ENCODE measurements around the gene TENM4. TPM values are rescaled to one million over a fixed set of nuclear protein-coding genes. Genes with fewer than 3 reads are reported as not detected.

Gene TENM4
- total RNA-seq, 2 donors from 2014 or later = 68.2 to 130 TPM

DNA sequence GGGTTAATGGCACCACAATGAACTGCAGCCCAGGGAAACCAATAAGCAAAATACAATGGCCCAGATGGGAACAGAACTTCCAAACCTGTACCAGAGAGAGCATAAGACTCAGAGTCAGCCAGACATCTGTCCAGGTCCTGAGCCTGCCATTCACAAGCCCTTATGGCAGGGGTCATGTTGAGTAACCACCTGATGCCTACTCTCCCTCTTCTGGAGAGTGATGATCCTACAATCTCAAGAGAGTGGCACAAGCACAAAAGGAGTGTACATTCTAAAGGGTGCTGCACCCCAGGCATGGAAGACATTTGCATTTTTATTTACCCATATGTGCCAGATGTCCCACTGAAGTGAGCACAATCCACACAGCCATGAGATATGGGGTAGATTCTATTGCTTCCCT, 10.6 kb downstream of the TENM4 start:
- Mint-ChIP-seq H3K36me3 (ENCODE audit: low read depth) (peaks cover 3% of the 10 kb centered on the region), H3K4me3 (no peak overlapping the region), H3K4me1 (peaks cover 69% of the 10 kb centered on the region), H3K9me3 (no peaks in the 10 kb centered on the region), H3K27ac (no peak overlapping the region), H3K27me3 (ENCODE audit: insufficient read depth) (no peaks in the 10 kb centered on the region)
- Histone ChIP-seq H3K27ac (ENCODE audit: low read depth, low read length) (no peak overlapping the region), H3K36me3 (ENCODE audit: control insufficient read depth, insufficient read depth, low read length) (peaks cover 11% of the 10 kb centered on the region), H3K9ac (ENCODE audit: extremely low read depth, low read length, poor library complexity, severe bottlenecking) (no peak overlapping the region), H3K27me3 (ENCODE audit: control insufficient read depth, insufficient read depth, low read length, poor library complexity, severe bottlenecking) (no peaks in the 10 kb centered on the region), H3K9me3 (ENCODE audit: control insufficient read depth, low read length) (no peaks in the 10 kb centered on the region), H3K4me1 (ENCODE audit: control insufficient read depth, insufficient read depth, low read length) (peaks cover 29% of the 10 kb centered on the region), H3K4me3 (ENCODE audit: low read length) (no peak overlapping the region)
- peak; percentile 55 for TF ChIP-seq CTCF (conservative IDR thresholded peaks at IDR 0.05)
- no peak for DNase-seq

DNA sequence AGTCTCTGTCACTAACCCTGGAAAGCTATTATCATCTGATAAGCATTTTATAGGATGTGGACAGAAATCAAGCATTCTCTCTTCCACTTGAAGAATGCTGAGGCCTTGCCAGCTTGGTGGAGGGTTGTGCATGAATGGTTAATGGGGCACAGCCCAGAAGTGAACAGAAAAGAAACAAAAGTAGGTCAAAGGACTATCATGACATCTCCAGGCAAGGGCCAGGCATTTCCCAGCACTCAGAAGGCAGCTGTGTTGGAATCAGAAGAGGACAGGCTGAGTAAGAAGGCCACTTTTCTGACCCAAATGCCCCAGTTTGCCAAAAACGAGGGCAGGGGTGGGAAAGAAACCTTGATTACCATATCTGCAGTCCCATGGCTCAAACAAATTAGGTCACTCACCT, 12.4 kb downstream of the TENM4 start:
- H3K36me3 ChIP-seq (ENCODE audit: control insufficient read depth, insufficient read depth, low read length) = peaks cover 11% of the 10 kb centered on the region
- no peak overlapping the region for H3K27ac ChIP-seq (ENCODE audit: low read depth, low read length)
- Mint-ChIP-seq H3K9me3 (no peaks in the 10 kb centered on the region), H3K4me1 (peaks cover 62% of the 10 kb centered on the region), H3K36me3 (ENCODE audit: low read depth) (peaks cover 3% of the 10 kb centered on the region), H3K4me3 (no peak overlapping the region), H3K27me3 (ENCODE audit: insufficient read depth) (no peaks in the 10 kb centered on the region), H3K27ac (peak overlapping the region; percentile 15)
- WGBS, 2 experiments (ENCODE audit: insufficient coverage in 1 of 2, insufficient read length in 1 of 2) = 40 to 96% methylated on average over 1 of the region's 1 CpG
- no peaks in the 10 kb centered on the region for H3K9me3 ChIP-seq (ENCODE audit: control insufficient read depth, low read length)
- H3K4me3 ChIP-seq (ENCODE audit: low read length) = no peak overlapping the region
- DNase-seq = no peak
- peaks cover 14% of the 10 kb centered on the region for H3K4me1 ChIP-seq (ENCODE audit: control insufficient read depth, insufficient read depth, low read length)
- TF ChIP-seq CTCF (conservative IDR thresholded peaks at IDR 0.05) = no peak
- H3K27me3 ChIP-seq (ENCODE audit: control insufficient read depth, insufficient read depth, low read length, poor library complexity, severe bottlenecking) = no peaks in the 10 kb centered on the region
- no peak overlapping the region for H3K9ac ChIP-seq (ENCODE audit: extremely low read depth, low read length, poor library complexity, severe bottlenecking)

DNA sequence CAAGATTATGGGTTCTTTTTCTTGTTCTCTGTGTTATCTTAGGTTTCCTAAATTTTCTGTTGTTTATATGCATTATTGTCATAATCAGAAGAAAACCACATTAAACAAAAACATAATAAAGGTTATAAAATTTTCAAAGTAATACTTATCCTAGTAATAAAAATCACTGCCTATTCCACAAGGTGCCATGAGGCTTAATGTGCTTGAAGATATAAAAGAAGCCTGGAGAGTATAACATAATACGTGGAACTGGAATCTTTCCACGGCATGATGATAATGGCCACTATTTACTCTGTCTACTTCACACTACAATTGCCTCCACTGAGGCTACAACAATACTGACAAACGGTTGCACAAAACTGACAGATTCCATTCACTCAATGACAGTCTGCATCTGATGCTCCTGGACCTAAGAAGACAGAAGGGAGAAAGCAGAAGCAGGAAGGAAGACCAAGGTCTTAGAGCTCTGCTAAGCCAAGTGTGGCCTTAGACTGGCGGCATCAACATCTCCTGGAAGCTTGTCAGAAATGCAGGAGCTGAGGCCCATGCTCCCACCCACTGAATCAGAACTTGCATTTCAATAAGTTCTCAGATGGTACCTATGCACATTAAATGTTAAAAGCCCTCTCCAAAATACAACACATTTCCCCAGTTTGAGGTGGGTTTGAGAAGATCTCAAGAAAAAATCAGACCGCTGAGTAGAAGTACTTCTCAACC, 13.1 kb downstream of the TENM4 start:
- no peak for TF ChIP-seq CTCF (conservative IDR thresholded peaks at IDR 0.05)
- Mint-ChIP-seq H3K4me1 (peaks cover 62% of the 10 kb centered on the region), H3K4me3 (no peak overlapping the region), H3K27me3 (ENCODE audit: insufficient read depth) (no peaks in the 10 kb centered on the region), H3K9me3 (no peaks in the 10 kb centered on the region), H3K36me3 (ENCODE audit: low read depth) (peaks cover 3% of the 10 kb centered on the region), H3K27ac (peak overlapping the region; percentile 15)
- Histone ChIP-seq H3K9me3 (ENCODE audit: control insufficient read depth, low read length) (no peaks in the 10 kb centered on the region), H3K27ac (ENCODE audit: low read depth, low read length) (no peak overlapping the region), H3K36me3 (ENCODE audit: control insufficient read depth, insufficient read depth, low read length) (peaks cover 11% of the 10 kb centered on the region), H3K4me3 (ENCODE audit: low read length) (no peak overlapping the region), H3K9ac (ENCODE audit: extremely low read depth, low read length, poor library complexity, severe bottlenecking) (no peak overlapping the region), H3K4me1 (ENCODE audit: control insufficient read depth, insufficient read depth, low read length) (peaks cover 9% of the 10 kb centered on the region), H3K27me3 (ENCODE audit: control insufficient read depth, insufficient read depth, low read length, poor library complexity, severe bottlenecking) (no peaks in the 10 kb centered on the region)
- no peak for DNase-seq
- 90 to 95% methylated on average over 3 to 5 of the region's 5 CpGs for WGBS, 2 experiments (ENCODE audit: insufficient coverage in 1 of 2, insufficient read length in 1 of 2)

All from endodermal cell (in vitro differentiated cells).